Neural progenitor cell (in vitro differentiated cells): ENCODE measurements around the gene TAF10. TPM values are rescaled to one million over a fixed set of nuclear protein-coding genes. Genes with fewer than 3 reads are reported as not detected.
A peak's percentile ranks its signal among the peaks of the same experiment; 100 is the strongest.

Source experiments
- DNase-seq: peaks from one replicate; pipeline ENCODE4 v3.0.0-alpha.2; 2016; ENCODE audit warnings: low spot score
- H2AFZ ChIP-seq: fragments of 200-600 bp; sonication (generic); replicated peaks from 2 replicates; pipeline ENCODE4 v1.6.1; 2016; ENCODE audit warnings: antibody characterized with exemption
- H3F3A ChIP-seq: fragments of 200-600 bp; sonication (generic); 2 replicates; pipeline ENCODE4 v1.6.1; 2016; ENCODE audit warnings: antibody characterized with exemption, low read depth
- H3K27ac ChIP-seq: fragments of 200-600 bp; sonication (generic); 2 replicates; pipeline ENCODE4 v1.5.1; 2016; ENCODE audit warnings: mild to moderate bottlenecking
- H3K27me3 ChIP-seq: fragments of 200-600 bp; sonication (generic); 2 replicates; pipeline ENCODE4 v1.6.1; 2016; ENCODE audit warnings: mild to moderate bottlenecking, moderate library complexity
- H3K36me3 ChIP-seq: fragments of 200-600 bp; sonication (generic); 2 replicates; pipeline ENCODE4 v1.5.1; 2016
- H3K4me1 ChIP-seq: fragments of 200-600 bp; sonication (generic); 2 replicates; pipeline ENCODE4 v1.6.1; 2016; ENCODE audit warnings: mixed run types
- H3K4me2 ChIP-seq: fragments of 200-600 bp; sonication (generic); 2 replicates; pipeline ENCODE4 v1.6.1; 2016
- H3K4me3 ChIP-seq: fragments of 200-600 bp; sonication (generic); 2 replicates; pipeline ENCODE4 v1.5.1; 2016
- H3K79me2 ChIP-seq: fragments of 200-600 bp; sonication (generic); 2 replicates; pipeline ENCODE4 v1.6.1; 2016; ENCODE audit warnings: low read depth
- H3K9ac ChIP-seq: fragments of 200-600 bp; sonication (generic); 2 replicates; pipeline ENCODE4 v1.6.1; 2016
- H3K9me3 ChIP-seq: fragments of 200-600 bp; sonication (generic); 2 replicates; pipeline ENCODE4 v1.5.1; 2016; ENCODE audit warnings: low read depth
- H4K20me1 ChIP-seq: fragments of 200-600 bp; sonication (generic); 2 replicates; pipeline ENCODE4 v1.6.1; 2016; ENCODE audit warnings: low read depth
- H3K27ac Mint-ChIP-seq: 3 replicates; pipeline ENCODE4 v1.8.0; 2021; ENCODE audit warnings: mixed read lengths
- H3K27me3 Mint-ChIP-seq: 2 replicates; pipeline ENCODE4 v1.8.0; 2022; ENCODE audit warnings: low read depth, mild to moderate bottlenecking, inconsistent platforms, moderate library complexity, mixed read lengths; ENCODE audit not compliant: insufficient read depth
- H3K36me3 Mint-ChIP-seq: 3 replicates; pipeline ENCODE4 v1.8.0; 2021; ENCODE audit warnings: mixed read lengths
- H3K4me1 Mint-ChIP-seq: 3 replicates; pipeline ENCODE4 v1.8.0; 2021; ENCODE audit warnings: mixed read lengths
- H3K4me3 Mint-ChIP-seq: 3 replicates; pipeline ENCODE4 v1.8.0; 2021; ENCODE audit warnings: mild to moderate bottlenecking, moderate library complexity, mixed read lengths
- H3K9me3 Mint-ChIP-seq: 3 replicates; pipeline ENCODE4 v1.8.0; 2020; ENCODE audit warnings: mixed read lengths
- EZH2 ChIP-seq: fragments of 200-600 bp; sonication (generic); IDR thresholded peaks from 2 replicates; pipeline ENCODE4 v1.6.1; 2017; ENCODE audit warnings: antibody characterized with exemption, mild to moderate bottlenecking, moderate library complexity
- EZH2phosphoT487 ChIP-seq: fragments of 200-600 bp; sonication (generic); IDR thresholded peaks from 2 replicates; pipeline ENCODE4 v1.6.1; 2017; ENCODE audit warnings: antibody characterized with exemption
- total RNA-seq: library from RNA; depleted of rRNA; stranded (reverse); fragments of >200 nt; gene quantifications from 2 replicates; pipeline ENCODE4 v1.2.3, GENCODE V29; 2015; ENCODE audit warnings: low replicate concordance
- TF ChIP-seq, protein P1 (sequence below): fragments of 200-600 bp; sonication (generic); IDR thresholded peaks from 2 replicates; pipeline ENCODE4 v1.5.1; 2017; ENCODE audit warnings: antibody characterized with exemption, mild to moderate bottlenecking

Gene TAF10
- total RNA-seq, 1 donor from 2014 or later: 34.1 TPM

- Histone ChIP-seq H3K27ac (no peak overlapping the region), H2AFZ (no peak overlapping the region), H3K4me1 (peaks cover 10% of the 10 kb centered on the region), H3K79me2 (no peaks in the 10 kb centered on the region), H3K9ac (no peak overlapping the region), H3K27me3 (peaks cover 21% of the 10 kb centered on the region), H4K20me1 (no peaks in the 10 kb centered on the region), H3K36me3 (no peaks in the 10 kb centered on the region), H3K4me3 (no peak overlapping the region), H3F3A (no peaks in the 10 kb centered on the region), H3K9me3 (no peaks in the 10 kb centered on the region), H3K4me2 (no peak overlapping the region)
- DNase-seq: no peak
- H3K36me3 Mint-ChIP-seq: peaks cover 11% of the 10 kb centered on the region
- H3K4me1 Mint-ChIP-seq: peaks cover 4% of the 10 kb centered on the region
- TF ChIP-seq EZH2 (no peak), EZH2phosphoT487 (no peak)
- TF ChIP-seq, protein P1, sequence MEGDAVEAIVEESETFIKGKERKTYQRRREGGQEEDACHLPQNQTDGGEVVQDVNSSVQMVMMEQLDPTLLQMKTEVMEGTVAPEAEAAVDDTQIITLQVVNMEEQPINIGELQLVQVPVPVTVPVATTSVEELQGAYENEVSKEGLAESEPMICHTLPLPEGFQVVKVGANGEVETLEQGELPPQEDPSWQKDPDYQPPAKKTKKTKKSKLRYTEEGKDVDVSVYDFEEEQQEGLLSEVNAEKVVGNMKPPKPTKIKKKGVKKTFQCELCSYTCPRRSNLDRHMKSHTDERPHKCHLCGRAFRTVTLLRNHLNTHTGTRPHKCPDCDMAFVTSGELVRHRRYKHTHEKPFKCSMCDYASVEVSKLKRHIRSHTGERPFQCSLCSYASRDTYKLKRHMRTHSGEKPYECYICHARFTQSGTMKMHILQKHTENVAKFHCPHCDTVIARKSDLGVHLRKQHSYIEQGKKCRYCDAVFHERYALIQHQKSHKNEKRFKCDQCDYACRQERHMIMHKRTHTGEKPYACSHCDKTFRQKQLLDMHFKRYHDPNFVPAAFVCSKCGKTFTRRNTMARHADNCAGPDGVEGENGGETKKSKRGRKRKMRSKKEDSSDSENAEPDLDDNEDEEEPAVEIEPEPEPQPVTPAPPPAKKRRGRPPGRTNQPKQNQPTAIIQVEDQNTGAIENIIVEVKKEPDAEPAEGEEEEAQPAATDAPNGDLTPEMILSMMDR: no peak
- no peak overlapping the region for H3K27ac Mint-ChIP-seq
- H3K9me3 Mint-ChIP-seq: no peaks in the 10 kb centered on the region
- H3K4me3 Mint-ChIP-seq: no peak overlapping the region
- no peaks in the 10 kb centered on the region for H3K27me3 Mint-ChIP-seq
These were observed 35.8 kb upstream of the TAF10 start for GRCh38 chr11:6647836-6648235.

DNA sequence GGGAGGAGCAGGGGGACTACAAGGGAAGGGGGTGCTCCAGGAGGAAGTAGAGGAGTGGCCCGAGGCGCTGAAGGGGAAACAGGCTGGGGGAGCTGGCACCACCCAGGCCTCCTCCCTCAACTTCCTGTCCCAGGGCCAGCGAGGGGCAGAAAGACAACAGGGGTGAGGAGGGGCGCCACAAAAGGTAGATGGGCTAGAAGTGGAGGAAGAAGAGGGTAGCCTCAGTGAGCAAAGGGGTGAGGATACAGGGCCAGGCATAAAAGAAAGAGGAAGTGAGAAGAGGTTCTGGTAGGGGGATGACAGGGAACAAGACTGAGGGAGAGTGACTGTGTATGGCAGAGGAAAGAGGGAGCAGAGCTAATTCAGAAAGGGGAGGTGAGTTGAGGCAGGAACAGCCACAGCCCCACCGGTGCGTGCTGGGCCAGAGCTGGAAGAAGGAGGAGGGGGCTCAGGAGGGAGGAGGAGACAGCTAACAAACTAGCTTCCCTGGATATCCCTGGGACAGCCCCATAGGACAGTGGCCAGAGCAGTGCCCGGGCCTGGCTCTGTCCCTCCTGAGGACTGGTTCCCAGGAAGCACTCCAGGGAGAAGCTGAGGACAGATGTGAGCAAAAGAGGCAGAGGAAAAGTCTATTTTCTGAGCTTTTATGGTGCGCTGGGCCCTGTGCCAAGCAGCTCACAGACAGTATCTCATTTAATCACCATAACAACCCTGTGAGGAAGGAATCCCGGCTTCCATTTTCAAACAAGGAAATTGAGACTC lies 35.1 kb upstream of the TAF10 start:
- no peaks in the 10 kb centered on the region for H3K27me3 Mint-ChIP-seq
- H3K4me3 ChIP-seq: no peak overlapping the region
- H3K27me3 ChIP-seq: peaks cover 13% of the 10 kb centered on the region
- H3K4me3 Mint-ChIP-seq: no peak overlapping the region
- H3K4me1 Mint-ChIP-seq: peaks cover 4% of the 10 kb centered on the region
- no peak overlapping the region for H3K27ac ChIP-seq
- peaks cover 10% of the 10 kb centered on the region for H3K4me1 ChIP-seq
- no peak for TF ChIP-seq EZH2
- TF ChIP-seq EZH2phosphoT487: no peak
- TF ChIP-seq, protein P1: no peak
- no peak overlapping the region for H3K9ac ChIP-seq
- no peaks in the 10 kb centered on the region for H3F3A ChIP-seq
- H3K36me3 Mint-ChIP-seq: peaks cover 11% of the 10 kb centered on the region
- no peaks in the 10 kb centered on the region for H3K79me2 ChIP-seq
- no peak overlapping the region for H3K4me2 ChIP-seq
- H3K9me3 Mint-ChIP-seq: no peaks in the 10 kb centered on the region
- H3K27ac Mint-ChIP-seq: no peak overlapping the region
- no peak for DNase-seq
- no peaks in the 10 kb centered on the region for H3K9me3 ChIP-seq
- H2AFZ ChIP-seq: peak overlapping the region; percentile 50
- H3K36me3 ChIP-seq: no peaks in the 10 kb centered on the region
- H4K20me1 ChIP-seq: no peaks in the 10 kb centered on the region

DNA sequence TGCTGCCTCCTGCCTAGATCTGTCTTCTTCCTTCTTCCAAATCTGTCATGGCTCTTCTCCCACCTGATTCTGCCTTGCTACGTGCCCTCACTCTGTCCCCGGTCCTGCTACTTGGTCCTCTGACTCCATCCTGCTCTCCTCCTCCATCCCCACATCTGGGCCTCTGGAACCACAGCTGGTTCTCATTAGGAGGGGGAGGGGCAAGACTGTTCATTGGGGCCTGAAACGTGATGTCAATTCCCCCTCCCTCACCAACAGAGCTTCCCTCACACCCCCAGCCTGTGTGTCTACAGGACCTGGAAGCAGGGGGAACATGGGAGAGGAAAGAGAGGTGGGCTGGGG lies 34.5 kb upstream of the TAF10 start:
- Mint-ChIP-seq H3K27ac (no peak overlapping the region), H3K4me3 (no peak overlapping the region), H3K4me1 (peaks cover 4% of the 10 kb centered on the region), H3K36me3 (peaks cover 11% of the 10 kb centered on the region), H3K9me3 (no peaks in the 10 kb centered on the region), H3K27me3 (no peaks in the 10 kb centered on the region)
- DNase-seq: no peak
- H3K4me1 ChIP-seq: peaks cover 10% of the 10 kb centered on the region
- H2AFZ ChIP-seq: no peak overlapping the region
- H3K4me3 ChIP-seq: no peak overlapping the region
- H3K79me2 ChIP-seq: no peaks in the 10 kb centered on the region
- H3F3A ChIP-seq: no peaks in the 10 kb centered on the region
- H3K36me3 ChIP-seq: no peaks in the 10 kb centered on the region
- H3K4me2 ChIP-seq: no peak overlapping the region
- H4K20me1 ChIP-seq: no peaks in the 10 kb centered on the region
- H3K9ac ChIP-seq: no peak overlapping the region
- H3K27ac ChIP-seq: no peak overlapping the region
- TF ChIP-seq, protein P1: no peak
- TF ChIP-seq EZH2phosphoT487 (no peak), EZH2 (no peak)
- peaks cover 8% of the 10 kb centered on the region for H3K27me3 ChIP-seq
- no peaks in the 10 kb centered on the region for H3K9me3 ChIP-seq
